Measurements from ENCODE around the gene ATP6V0A1.

- TF ChIP-seq CTCF (IDR thresholded peaks at IDR 0.05) (no peak), POLR2A (IDR thresholded peaks at IDR 0.05) (no peak)
Measured at GRCh38 chr17:42411361-42411760, 47.3 kb upstream of the ATP6V0A1 start.
